Hematopoietic multipotent progenitor cell treated with erythropoietin and hydrocortisone succinate and interleukin-3 and kit ligand, for 15 days (in vitro differentiated cells): Measurements from ENCODE around the gene TPCN2.

ENCODE experiments used
- DNase-seq: peaks from one replicate; pipeline ENCODE4 v3.0.0-alpha.2; 2015; ENCODE audit warnings: low spot score

TPCN2 gene

DNA sequence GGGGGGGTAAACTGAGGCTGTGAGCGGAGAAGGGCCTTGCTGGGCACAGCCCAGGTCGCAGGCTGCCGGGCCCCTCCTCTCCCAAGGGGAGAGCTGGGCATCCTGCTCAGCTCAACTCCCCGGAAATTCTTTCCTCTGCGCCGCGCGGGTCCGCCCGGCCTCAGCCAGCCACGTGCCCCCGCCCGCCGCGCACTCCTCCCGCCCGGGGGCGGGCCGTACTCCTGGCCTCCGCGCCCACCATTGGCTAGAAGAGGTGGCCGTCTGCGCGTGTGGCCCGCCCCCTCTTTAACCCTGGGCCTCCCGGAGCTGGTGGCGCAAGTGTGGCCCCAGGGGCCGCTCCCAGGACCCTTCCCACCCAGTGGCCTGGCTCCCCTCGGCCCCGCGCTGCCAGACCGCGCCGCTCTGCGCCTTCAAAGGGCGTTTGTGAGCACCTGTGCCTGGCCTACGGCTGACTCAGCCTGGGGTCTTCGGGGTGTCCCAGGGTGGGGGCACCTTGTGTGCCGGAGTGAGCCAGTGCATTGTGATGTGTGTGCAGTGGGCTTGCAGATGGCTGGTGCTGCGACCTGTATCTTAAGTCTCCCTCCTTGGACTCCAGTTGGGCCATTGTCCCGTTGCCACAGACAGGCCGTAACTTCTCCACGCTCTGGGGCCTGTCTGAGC, 37.6 kb upstream of the TPCN2 start:
- no peak for DNase-seq

- no peak for DNase-seq
These were observed 37.1 kb upstream of the TPCN2 start for GRCh38 chr11:69011624-69012091.

- no peak for DNase-seq
These were observed 36.4 kb upstream of the TPCN2 start for GRCh38 chr11:69012092-69013008.

GRCh38 chr11:69013009-69013951, 35.5 kb upstream of the TPCN2 start, which contains the start of gene MRGPRF:
Gene MRGPRF, minus strand, starts transcription at chr11:69013246. Its CDS starts 3,345 bp downstream, at chr11:69009901.
- DNase-seq = no peak

- DNase-seq = no peak
These were observed 34.5 kb upstream of the TPCN2 start for GRCh38 chr11:69014084-69014851.

DNA sequence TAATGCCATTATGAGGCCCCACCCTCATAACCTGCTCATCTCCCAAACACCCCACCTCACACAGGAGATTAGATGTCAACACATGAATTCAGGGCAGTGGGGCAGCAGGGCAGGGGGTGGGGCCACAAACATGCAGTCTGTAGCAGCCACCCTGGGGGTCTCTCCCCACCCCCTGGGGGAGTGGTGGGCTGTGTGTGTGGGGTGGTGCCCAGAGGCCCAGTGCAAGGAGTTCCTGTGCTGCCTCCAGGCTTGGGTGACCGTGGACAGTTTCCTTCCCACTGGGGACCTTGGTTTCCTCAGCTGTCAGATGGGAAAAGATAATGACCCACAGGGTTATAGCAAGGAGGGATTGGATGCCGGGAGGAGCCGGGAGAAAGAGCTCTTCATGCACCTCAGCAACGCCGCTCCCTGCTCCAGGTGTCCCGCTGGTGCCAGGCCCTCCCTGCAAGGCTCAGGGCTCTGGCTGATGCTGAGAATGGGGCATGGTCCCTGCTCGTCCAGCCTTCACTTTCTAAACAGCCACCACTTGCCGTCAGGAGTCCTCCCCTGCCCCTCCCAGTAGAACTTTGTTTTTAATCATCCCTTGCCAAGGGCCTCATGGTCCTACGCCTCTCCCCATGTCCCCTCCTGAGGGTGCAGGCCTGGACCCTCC, 33.7 kb upstream of the TPCN2 start:
- DNase-seq = no peak

DNA sequence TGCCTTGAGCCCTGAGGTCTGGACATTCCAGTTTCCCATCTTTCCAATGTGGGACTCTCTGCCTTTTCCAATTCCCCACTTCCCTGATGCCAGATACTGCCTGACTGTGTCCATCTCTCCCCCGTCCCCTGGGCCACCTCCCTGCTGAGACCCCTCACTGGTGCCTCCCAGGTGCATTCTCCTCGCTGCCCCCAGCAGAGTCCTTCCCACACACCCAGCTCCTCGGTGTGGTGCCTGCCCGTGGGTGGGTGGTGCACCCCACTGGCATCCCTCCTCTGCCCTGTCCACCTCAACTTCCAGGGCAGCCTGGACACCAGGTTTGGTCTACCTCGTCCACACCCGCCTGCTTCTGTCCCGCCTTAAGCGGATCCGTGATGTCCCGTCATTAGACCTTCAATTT, 30.8 kb upstream of the TPCN2 start:
- no peak for DNase-seq

DNA sequence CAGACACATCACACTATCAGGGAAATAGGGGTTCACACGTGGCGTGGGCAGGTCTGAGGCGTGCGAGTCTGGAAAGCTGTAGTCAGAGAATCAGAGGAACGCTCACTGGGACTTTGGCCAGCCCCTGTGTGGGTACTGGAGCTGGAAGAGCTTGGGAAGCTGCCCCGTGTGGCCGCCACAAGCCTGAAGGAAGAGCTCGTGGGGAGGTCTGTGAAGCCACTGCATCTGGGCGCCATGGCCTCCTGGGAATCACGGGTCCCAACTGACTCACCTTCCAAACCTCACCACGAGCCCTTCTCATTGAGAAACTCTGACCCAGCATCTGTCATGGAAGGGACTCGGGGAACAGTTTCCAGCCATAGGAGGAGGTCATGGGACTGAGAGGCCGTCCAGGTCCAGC, 29.8 kb upstream of the TPCN2 start:
- no peak for DNase-seq

GRCh38 chr11:69022260-69022659, 26.5 kb upstream of the TPCN2 start:
- DNase-seq = no peak

DNA sequence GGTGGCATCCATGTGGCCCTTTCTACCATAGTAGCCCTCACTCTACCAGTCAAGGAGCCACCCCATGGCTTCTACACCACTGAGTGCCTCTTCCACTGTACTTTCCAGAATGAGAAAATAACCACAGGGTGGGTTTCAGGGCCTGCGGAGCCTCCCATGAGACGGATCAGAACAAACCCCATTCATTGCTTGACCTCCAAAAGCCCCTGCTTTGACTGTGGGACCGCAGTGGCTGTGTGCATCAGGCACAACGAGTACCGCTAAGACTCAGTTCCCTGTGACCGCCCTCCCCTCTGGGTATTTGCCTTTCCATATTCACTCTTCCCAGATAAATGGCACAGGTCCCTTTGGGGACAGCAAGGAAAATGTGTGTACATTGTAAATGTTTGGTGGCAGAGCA, 24.2 kb upstream of the TPCN2 start:
- DNase-seq = no peak

- no peak for DNase-seq
These were observed 20.9 kb upstream of the TPCN2 start for GRCh38 chr11:69027704-69028372.

- DNase-seq = no peak
These were observed 18.4 kb upstream of the TPCN2 start for GRCh38 chr11:69030301-69030700.

DNA sequence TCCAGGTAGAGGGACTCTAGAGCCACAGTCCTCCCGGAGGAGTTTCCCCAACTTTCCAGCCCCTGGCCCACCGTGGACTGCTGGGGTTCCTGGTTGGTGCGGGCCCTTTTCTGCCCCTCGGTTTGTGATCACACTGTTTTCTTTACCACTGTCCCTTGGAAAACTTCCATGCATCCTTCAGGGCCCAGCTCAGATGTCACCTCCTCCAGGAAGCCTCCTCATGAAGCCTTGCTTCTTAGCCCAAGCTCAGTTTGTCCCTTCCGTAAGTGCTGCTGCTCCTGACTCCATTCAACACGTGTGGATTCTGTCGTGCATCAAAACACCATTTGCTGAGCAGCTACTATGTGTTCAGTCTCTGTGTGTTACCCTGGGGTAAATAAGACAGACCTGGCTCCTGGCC, 15.9 kb upstream of the TPCN2 start:
- no peak for DNase-seq

DNA sequence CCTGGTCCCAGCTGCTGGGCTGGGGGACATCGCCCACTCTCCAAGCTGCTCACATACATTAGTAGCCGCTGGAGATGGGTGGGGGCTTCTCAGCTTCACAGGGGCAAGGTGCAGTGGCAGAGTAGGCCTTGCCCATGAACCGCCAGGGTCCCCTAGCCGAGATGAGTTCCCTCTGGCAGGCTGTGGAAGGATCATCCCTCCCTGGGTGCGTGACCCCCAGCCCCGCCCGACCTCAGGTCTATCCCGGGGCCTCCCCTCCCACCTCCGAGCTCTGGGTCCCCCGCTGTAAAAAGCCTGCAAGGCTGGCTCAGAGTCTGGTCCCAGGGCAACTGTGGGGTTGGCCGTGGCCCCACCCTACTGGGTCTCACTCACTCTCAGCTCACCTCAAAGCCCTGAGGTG, 15.3 kb upstream of the TPCN2 start:
- no peak for DNase-seq

- DNase-seq = no peak
These were observed 14.4 kb upstream of the TPCN2 start for GRCh38 chr11:69034123-69034867.

GRCh38 chr11:69035150-69035945, 13.4 kb upstream of the TPCN2 start:
- no peak for DNase-seq

DNA sequence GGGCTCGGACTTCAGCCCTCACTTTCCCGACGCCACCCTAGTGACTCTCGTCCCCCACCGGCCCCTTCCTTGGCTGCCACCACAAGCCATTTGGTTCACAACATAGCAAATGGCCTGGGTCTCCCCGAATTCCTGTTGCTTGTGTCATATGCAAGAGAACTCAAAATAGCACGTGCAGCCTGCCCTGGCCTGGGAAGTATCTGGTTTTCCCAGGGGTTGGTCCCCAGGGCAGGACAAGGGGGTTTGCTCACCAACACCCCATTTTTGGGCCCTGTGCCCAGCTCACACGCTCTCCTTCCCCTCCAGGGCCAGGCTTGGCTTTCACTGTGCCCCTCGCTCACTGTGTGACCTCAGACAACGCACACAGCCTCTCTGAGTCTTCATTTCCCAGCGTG, 12.8 kb upstream of the TPCN2 start:
- DNase-seq = no peak

- no peak for DNase-seq
These were observed 11.7 kb upstream of the TPCN2 start for GRCh38 chr11:69037074-69037473.

DNA sequence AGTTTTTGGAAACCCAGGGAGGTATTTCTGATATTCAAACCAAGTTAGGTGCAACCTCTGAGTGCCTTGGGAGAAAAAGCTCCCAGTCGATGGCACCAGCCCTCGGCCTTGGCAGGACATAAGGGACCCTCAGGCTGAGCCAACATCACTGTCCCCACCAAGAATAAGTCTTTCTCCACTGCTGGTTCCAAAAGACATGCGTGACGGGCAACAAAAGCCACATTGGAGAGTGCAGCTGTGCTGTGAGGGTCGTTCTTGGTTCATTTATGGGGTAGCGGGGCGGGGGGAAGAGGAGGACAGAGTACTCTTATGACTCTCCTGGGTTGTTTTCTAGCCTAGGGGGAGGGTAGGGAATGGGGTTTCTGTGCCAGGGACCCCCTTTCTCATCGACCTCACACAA, 11.2 kb upstream of the TPCN2 start:
- no peak for DNase-seq
